Measurements from ENCODE around the gene GPATCH8. TPM values are rescaled to one million over a fixed set of nuclear protein-coding genes. Genes with fewer than 3 reads are reported as not detected.
"Not testable (repeated sequence)": the region's sequence is repeated elsewhere in the genome, so short reads cannot be mapped to it uniquely, and the experiment has no call there.

The GPATCH8 gene
- total and polyA plus RNA-seq, 9 of the 15 experiments (the other 6 are each of a cell fraction or from before 2014, with no cell fraction given) = 10.6 to 29.6 (median 13.2) TPM

- H4K20me1 ChIP-seq (replicated peaks; ENCODE audit: control insufficient read depth, insufficient read depth, low read length); ATAC-seq; FAIRE-seq; H3K9me1 ChIP-seq (ENCODE audit: control insufficient read depth, insufficient read depth, low read length); BruUV-seq (replicated peaks); H3K27ac ChIP-seq (ENCODE audit: extremely low read depth, low read depth, low read length); DNase-seq (ENCODE audit: extremely low read depth in 1 of 4, low spot score in 3 of 4); H3K36me3 ChIP-seq (ENCODE audit: control insufficient read depth, insufficient read depth, low read length); in situ Hi-C loops (cut with MboI); CTCF ChIA-PET (ENCODE audit: low intra/inter-chr PET ratio); H3K9ac ChIP-seq (ENCODE audit: insufficient read depth in 1 of 2, low read depth in 2 of 2, low read length in 2 of 2); intact Hi-C loops (cut with micrococcal nuclease); H3K4me3 ChIP-seq; H3K27me3 ChIP-seq (ENCODE audit: control insufficient read depth in 2 of 2, insufficient read depth in 2 of 2, low read length in 2 of 2); H3K9me3 ChIP-seq (replicated peaks; ENCODE audit: control insufficient read depth, insufficient read depth, low read depth, low read length); H3K4me2 ChIP-seq (ENCODE audit: insufficient read depth, low read length): not testable (repeated sequence)
- POLR2A ChIA-PET = interaction anchor here (1.0 kb wide), 1 partner anchor 14 kb away, joined by 3 read pairs; no protein-coding TSS in a partner anchor
- Histone ChIP-seq H3K79me2 (ENCODE audit: control insufficient read depth, insufficient read depth, low read length) (peaks cover 15% of the 10 kb centered on the region), H2AFZ (ENCODE audit: low read depth, low read length) (0 out of 2 replicates have a peak overlapping the region, but pooled peaks have one; percentile 11), H3K4me1 (replicated peaks in 1 of 2; ENCODE audit: control insufficient read depth in 2 of 2, insufficient read depth in 2 of 2, low read length in 2 of 2) (peaks cover 14 to 16% of the 10 kb centered on the region in 2 experiments; a peak in 3 of 5 replicates)
- WGBS (ENCODE audit: insufficient coverage, low coverage, missing lambda C conversion rate) = 65% methylated on average over 10 of the region's 10 CpGs
Observed at GRCh38 chr17:44506939-44507604, 3.9 kb upstream of the GPATCH8 start.

GRCh38 chr17:44502598-44503146 is 534 bp downstream of the GPATCH8 start:
- Histone ChIP-seq H3K4me2 (ENCODE audit: insufficient read depth, low read length) (peak overlapping the region; percentile 96), H3K27ac (ENCODE audit: extremely low read depth, low read depth, low read length) (peak overlapping the region; percentile 88), H3K36me3 (ENCODE audit: control insufficient read depth, insufficient read depth, low read length) (peaks cover 15% of the 10 kb centered on the region; the same call in 1 of the 3 replicates), H3K27me3 (ENCODE audit: control insufficient read depth in 2 of 2, insufficient read depth in 2 of 2, low read length in 2 of 2) (no peaks in the 10 kb centered on the region), H3K9ac (ENCODE audit: insufficient read depth in 1 of 2, low read depth in 2 of 2, low read length in 2 of 2) (peak overlapping the region; percentile 95 to 99), H2AFZ (ENCODE audit: low read depth, low read length) (peak overlapping the region; percentile 87), H3K9me1 (ENCODE audit: control insufficient read depth, insufficient read depth, low read length) (no peaks in the 10 kb centered on the region), H3K9me3 (replicated peaks; ENCODE audit: control insufficient read depth, insufficient read depth, low read depth, low read length) (no peaks in the 10 kb centered on the region), H4K20me1 (replicated peaks; ENCODE audit: control insufficient read depth, insufficient read depth, low read length) (peaks cover 20% of the 10 kb centered on the region), H3K4me3 (peak overlapping the region; percentile 96), H3K4me1 (replicated peaks in 1 of 2; ENCODE audit: control insufficient read depth in 2 of 2, insufficient read depth in 2 of 2, low read length in 2 of 2) (peaks cover 4 to 12% of the 10 kb centered on the region in 2 experiments; a peak in 4 of 5 replicates), H3K79me2 (ENCODE audit: control insufficient read depth, insufficient read depth, low read length) (peaks cover 58% of the 10 kb centered on the region)
- intact Hi-C loops (cut with micrococcal nuclease) (loop anchor here (5.0 kb wide), 1 partner anchor 115 kb away; the partner anchor contains the start of gene ITGA2B), in situ Hi-C loops (cut with MboI) (no loop called here)
- peak; percentile 63 for ATAC-seq
- TSS peak; percentile 56 for BruUV-seq (replicated peaks)
- under 1% methylated on average over 25 of the region's 25 CpGs for WGBS (ENCODE audit: insufficient coverage, low coverage, missing lambda C conversion rate)
- peak in 3 of 4 experiments; percentile 21 to 32 (median 22) for DNase-seq (ENCODE audit: extremely low read depth in 1 of 4, low spot score in 3 of 4)
- POLR2A ChIA-PET = interaction anchor here (0.7 to 1.5 kb wide), 7 partner anchors 8 to 117 kb away, joined by 3 to 10 read pairs (median 5); no protein-coding TSS in a partner anchor
- CTCF ChIA-PET (ENCODE audit: low intra/inter-chr PET ratio) = interaction anchor here (0.7 kb wide), 1 partner anchor 117 kb away, joined by 3 read pairs; no protein-coding TSS in a partner anchor
- FAIRE-seq = peak; percentile 69
- TF ChIP-seq RBBP5 (IDR thresholded peaks at IDR 0.05; ENCODE audit: borderline replicate concordance, insufficient read depth, low read length, poor library complexity, severe bottlenecking) (no peak), SRSF9 (IDR thresholded peaks at IDR 0.05; ENCODE audit: borderline replicate concordance, low read depth, low read length) (no peak), NFE2L1 (tag; IDR thresholded peaks at IDR 0.05; ENCODE audit: borderline replicate concordance, low read depth) (no peak)

Data from K562 (cell line).